ENCODE results near the gene CEP85L. TPM values are rescaled to one million over a fixed set of nuclear protein-coding genes. Genes with fewer than 3 reads are reported as not detected.

The CEP85L gene
- total and polyA plus RNA-seq, 2 of the 13 experiments (the other 11 are each of a cell fraction or from before 2014, with no cell fraction given), result 0.44 to 1.7 TPM

DNA sequence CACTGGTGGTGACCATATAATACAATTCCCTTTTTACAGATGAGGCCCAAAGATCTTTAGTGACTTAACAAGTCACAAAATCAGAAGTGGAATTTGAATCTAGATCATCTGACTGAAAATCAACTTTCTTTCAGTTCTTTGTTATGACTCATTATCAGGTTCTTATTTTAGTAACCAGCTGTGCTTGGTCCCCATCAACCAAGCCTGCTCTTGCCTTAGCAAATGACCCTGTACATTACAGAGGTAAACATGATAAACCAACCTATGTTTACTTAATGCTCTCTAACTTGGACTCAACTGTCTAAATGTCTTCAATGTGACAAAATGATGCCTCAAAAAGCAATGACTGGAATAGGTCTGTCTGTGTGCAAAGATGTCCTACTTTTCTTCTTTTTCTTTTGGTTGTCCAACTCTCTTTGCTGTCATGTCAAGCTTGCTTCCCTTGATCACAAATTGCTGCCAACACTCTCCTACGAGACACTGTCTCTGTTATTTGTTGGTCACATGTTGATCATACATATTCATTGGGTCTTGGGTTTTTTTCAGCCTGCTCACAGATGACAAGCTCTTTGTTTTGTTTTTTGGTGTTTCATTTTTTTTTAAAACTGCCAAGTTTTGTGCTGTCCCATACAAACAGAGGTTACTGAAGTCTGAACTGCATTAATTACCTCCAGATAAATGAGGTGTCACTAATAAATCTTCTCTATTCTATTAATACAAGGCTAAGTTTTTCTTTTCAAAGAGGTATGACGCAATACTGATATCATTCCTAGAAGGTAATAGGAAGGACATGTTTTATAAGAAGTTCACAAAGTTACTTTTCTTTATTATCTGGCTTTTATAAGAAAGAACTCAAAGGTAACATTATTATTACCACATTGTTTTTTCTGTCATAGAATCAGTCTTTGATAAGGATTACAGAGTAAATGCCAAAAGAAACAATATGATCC lies 165.5 kb downstream of the CEP85L start:
- H3K4me3 ChIP-seq (replicated peaks in 1 of 3; ENCODE audit: insufficient read depth in 1 of 3, low read depth in 2 of 3, low read length in 3 of 3), result no peak overlapping the region
- H3K4me1 ChIP-seq (ENCODE audit: insufficient read depth, low read length), result no peaks in the 10 kb centered on the region
- WGBS (ENCODE audit: low lambda C conversion rate), result 50% methylated on average over 2 of the region's 2 CpGs
- ATAC-seq (no peak), DNase-seq (ENCODE audit: low spot score) (no peak), FAIRE-seq (no peak)
- in situ Hi-C loops (cut with HindIII; ENCODE audit: extremely low pct_ligation_motif_present, low pct_unique_long_range_greater_than_20kb), result no loop called here
- no peaks in the 10 kb centered on the region for H4K20me1 ChIP-seq (ENCODE audit: insufficient read depth, low read length)
- ChIA-PET POLR2A (no interaction called here), CTCF (ENCODE audit: low intra/inter-chr PET ratio, low total read pairs) (no interaction called here)
- no peak overlapping the region for H3K9ac ChIP-seq (ENCODE audit: insufficient read depth, low read depth, low read length)
- TF ChIP-seq BRD4 (CRISPR knock-in tag; IDR thresholded peaks at IDR 0.05), result no peak
- TF ChIP-seq ATF7 (IDR thresholded peaks at IDR 0.05), result peak; percentile 31; the same call in 1 of the 2 replicates
- no peak for TF ChIP-seq ATF7 (CRISPR knock-in tag; IDR thresholded peaks at IDR 0.05)
- TF ChIP-seq ZNF431 (CRISPR knock-in tag; IDR thresholded peaks at IDR 0.05; ENCODE audit: borderline replicate concordance, low read depth), result no peak
- no peak for TF ChIP-seq MXI1 (IDR thresholded peaks at IDR 0.05; ENCODE audit: borderline replicate concordance, low read depth, low read length)
- TF ChIP-seq ZNF629 (CRISPR knock-in tag; conservative IDR thresholded peaks at IDR 0.05), result no peak
- no peak for TF ChIP-seq ZNF160 (CRISPR knock-in tag; IDR thresholded peaks at IDR 0.05)
- TF ChIP-seq ZNF501 (CRISPR knock-in tag; IDR thresholded peaks at IDR 0.05), result no peak
- TF ChIP-seq, protein P1, sequence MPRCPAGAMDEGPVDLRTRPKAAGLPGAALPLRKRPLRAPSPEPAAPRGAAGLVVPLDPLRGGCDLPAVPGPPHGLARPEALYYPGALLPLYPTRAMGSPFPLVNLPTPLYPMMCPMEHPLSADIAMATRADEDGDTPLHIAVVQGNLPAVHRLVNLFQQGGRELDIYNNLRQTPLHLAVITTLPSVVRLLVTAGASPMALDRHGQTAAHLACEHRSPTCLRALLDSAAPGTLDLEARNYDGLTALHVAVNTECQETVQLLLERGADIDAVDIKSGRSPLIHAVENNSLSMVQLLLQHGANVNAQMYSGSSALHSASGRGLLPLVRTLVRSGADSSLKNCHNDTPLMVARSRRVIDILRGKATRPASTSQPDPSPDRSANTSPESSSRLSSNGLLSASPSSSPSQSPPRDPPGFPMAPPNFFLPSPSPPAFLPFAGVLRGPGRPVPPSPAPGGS (CRISPR knock-in tag; IDR thresholded peaks at IDR 0.05), result no peak
- TF ChIP-seq, protein P2, sequence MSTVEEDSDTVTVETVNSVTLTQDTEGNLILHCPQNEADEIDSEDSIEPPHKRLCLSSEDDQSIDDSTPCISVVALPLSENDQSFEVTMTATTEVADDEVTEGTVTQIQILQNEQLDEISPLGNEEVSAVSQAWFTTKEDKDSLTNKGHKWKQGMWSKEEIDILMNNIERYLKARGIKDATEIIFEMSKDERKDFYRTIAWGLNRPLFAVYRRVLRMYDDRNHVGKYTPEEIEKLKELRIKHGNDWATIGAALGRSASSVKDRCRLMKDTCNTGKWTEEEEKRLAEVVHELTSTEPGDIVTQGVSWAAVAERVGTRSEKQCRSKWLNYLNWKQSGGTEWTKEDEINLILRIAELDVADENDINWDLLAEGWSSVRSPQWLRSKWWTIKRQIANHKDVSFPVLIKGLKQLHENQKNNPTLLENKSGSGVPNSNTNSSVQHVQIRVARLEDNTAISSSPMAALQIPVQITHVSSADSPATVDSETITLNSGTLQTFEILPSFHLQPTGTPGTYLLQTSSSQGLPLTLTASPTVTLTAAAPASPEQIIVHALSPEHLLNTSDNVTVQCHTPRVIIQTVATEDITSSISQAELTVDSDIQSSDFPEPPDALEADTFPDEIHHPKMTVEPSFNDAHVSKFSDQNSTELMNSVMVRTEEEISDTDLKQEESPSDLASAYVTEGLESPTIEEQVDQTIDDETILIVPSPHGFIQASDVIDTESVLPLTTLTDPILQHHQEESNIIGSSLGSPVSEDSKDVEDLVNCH (CRISPR knock-in tag; IDR thresholded peaks at IDR 0.05), result no peak
- TF ChIP-seq, protein P3, sequence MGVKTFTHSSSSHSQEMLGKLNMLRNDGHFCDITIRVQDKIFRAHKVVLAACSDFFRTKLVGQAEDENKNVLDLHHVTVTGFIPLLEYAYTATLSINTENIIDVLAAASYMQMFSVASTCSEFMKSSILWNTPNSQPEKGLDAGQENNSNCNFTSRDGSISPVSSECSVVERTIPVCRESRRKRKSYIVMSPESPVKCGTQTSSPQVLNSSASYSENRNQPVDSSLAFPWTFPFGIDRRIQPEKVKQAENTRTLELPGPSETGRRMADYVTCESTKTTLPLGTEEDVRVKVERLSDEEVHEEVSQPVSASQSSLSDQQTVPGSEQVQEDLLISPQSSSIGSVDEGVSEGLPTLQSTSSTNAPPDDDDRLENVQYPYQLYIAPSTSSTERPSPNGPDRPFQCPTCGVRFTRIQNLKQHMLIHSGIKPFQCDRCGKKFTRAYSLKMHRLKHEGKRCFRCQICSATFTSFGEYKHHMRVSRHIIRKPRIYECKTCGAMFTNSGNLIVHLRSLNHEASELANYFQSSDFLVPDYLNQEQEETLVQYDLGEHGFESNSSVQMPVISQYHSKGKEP (CRISPR knock-in tag; IDR thresholded peaks at IDR 0.05), result no peak
- TF ChIP-seq FOXP1 (IDR thresholded peaks at IDR 0.05), result no peak
- TF ChIP-seq FOXP1 (CRISPR knock-in tag; IDR thresholded peaks at IDR 0.05), result no peak
- TF ChIP-seq CEBPB (IDR thresholded peaks at IDR 0.05; ENCODE audit: borderline replicate concordance, low read depth, low read length), result peak; percentile 89
- no peak for TF ChIP-seq MAZ (IDR thresholded peaks at IDR 0.05; ENCODE audit: borderline replicate concordance, low read depth, low read length)
- TF ChIP-seq MAZ (CRISPR knock-in tag; IDR thresholded peaks at IDR 0.05; ENCODE audit: low read depth), result no peak
- TF ChIP-seq FLYWCH1 (CRISPR knock-in tag; IDR thresholded peaks at IDR 0.05), result no peak
- H3K27me3 ChIP-seq (ENCODE audit: control insufficient read depth in 1 of 2, insufficient read depth in 2 of 2, low read length in 2 of 2), result no peaks in the 10 kb centered on the region
- BruUV-seq (replicated peaks), result no TSS peak
- H3K79me2 ChIP-seq (ENCODE audit: insufficient read depth, low read length), result no peaks in the 10 kb centered on the region
- H3K9me3 ChIP-seq (ENCODE audit: low read length), result peaks cover 31% of the 10 kb centered on the region
- intact Hi-C loops (cut with micrococcal nuclease; ENCODE audit: unreplicated experiment), result no loop called here
- H3K4me2 ChIP-seq (ENCODE audit: low read depth, low read length), result no peak overlapping the region
- H2AFZ ChIP-seq (ENCODE audit: low read length), result no peak overlapping the region
- H3K27ac ChIP-seq (ENCODE audit: extremely low read length, insufficient read depth, low read length), result no peak overlapping the region
- H3K36me3 ChIP-seq (replicated peaks in 1 of 2; ENCODE audit: control insufficient read depth in 1 of 2, insufficient read depth in 2 of 2, low read length in 2 of 2), result no peaks in the 10 kb centered on the region

Data from HepG2 (cell line).